H9 (cell line): ENCODE data around the gene VPS18. TPM values are rescaled to one million over a fixed set of nuclear protein-coding genes. Genes with fewer than 3 reads are reported as not detected.

ENCODE experiments used
- DNase-seq: peaks from one replicate; pipeline ENCODE4 v3.0.0-alpha.2; 2017
- H2AFZ ChIP-seq: one replicate; pipeline ENCODE4 v1.6.1; 2013; ENCODE audit warnings: mild to moderate bottlenecking, low read length, control low read depth, moderate library complexity
- H2AK5ac ChIP-seq: 2 replicates; pipeline ENCODE4 v1.6.1; 2013; ENCODE audit warnings: low read length, control low read depth, mixed read lengths; ENCODE audit not compliant: insufficient read length
- H2BK120ac ChIP-seq: one replicate; pipeline ENCODE4 v1.6.1; 2013; ENCODE audit warnings: low read depth, mild to moderate bottlenecking, low read length, control low read depth, inconsistent platforms; ENCODE audit not compliant: poor library complexity, severe bottlenecking
- H2BK12ac ChIP-seq: 2 replicates; pipeline ENCODE4 v1.6.1; 2013; ENCODE audit warnings: low read length, control low read depth, mixed read lengths, low read depth; ENCODE audit not compliant: insufficient read length
- H2BK15ac ChIP-seq: 2 replicates; pipeline ENCODE4 v1.6.1; 2013; ENCODE audit warnings: low read depth, low read length, control low read depth
- H2BK20ac ChIP-seq: one replicate; pipeline ENCODE4 v1.6.1; 2013; ENCODE audit warnings: low read depth, mild to moderate bottlenecking, low read length, control low read depth, inconsistent platforms; ENCODE audit not compliant: poor library complexity, severe bottlenecking
- H2BK5ac ChIP-seq: 2 replicates; pipeline ENCODE4 v1.6.1; 2013; ENCODE audit warnings: low read length, control low read depth, mixed read lengths; ENCODE audit not compliant: insufficient read length
- H3K14ac ChIP-seq: 2 replicates; pipeline ENCODE4 v1.6.1; 2013; ENCODE audit warnings: low read length, control low read depth; ENCODE audit not compliant: insufficient read depth
- H3K18ac ChIP-seq: 2 replicates; pipeline ENCODE4 v1.6.1; 2013; ENCODE audit warnings: low read depth, mild to moderate bottlenecking, mixed read lengths, low read length, control low read depth; ENCODE audit not compliant: insufficient read length
- H3K23ac ChIP-seq: 2 replicates; pipeline ENCODE4 v1.6.1; 2013; ENCODE audit warnings: low read length, control low read depth, mixed read lengths, low read depth; ENCODE audit not compliant: insufficient read length
- H3K23me2 ChIP-seq: 2 replicates; pipeline ENCODE4 v1.6.1; 2013; ENCODE audit warnings: low read depth, mild to moderate bottlenecking, mixed read lengths, low read length, control low read depth; ENCODE audit not compliant: insufficient read length, poor library complexity, severe bottlenecking
- H3K27ac ChIP-seq: 2 replicates; pipeline ENCODE4 v1.5.1; 2013; ENCODE audit warnings: low read length, control low read depth, mixed read lengths, low read depth; ENCODE audit not compliant: insufficient read length
- H3K27me3 ChIP-seq: 2 replicates; pipeline ENCODE4 v1.6.1; 2013; ENCODE audit warnings: low read length, control low read depth, inconsistent platforms; ENCODE audit not compliant: insufficient read depth
- H3K4ac ChIP-seq: 2 replicates; pipeline ENCODE4 v1.6.1; 2013; ENCODE audit warnings: low read depth, mild to moderate bottlenecking, control low read depth, inconsistent platforms, low read length, moderate library complexity
- H3K4me1 ChIP-seq: 2 replicates; pipeline ENCODE4 v1.6.1; 2013; ENCODE audit warnings: low read length, control low read depth, inconsistent platforms; ENCODE audit not compliant: insufficient read depth
- H3K4me2 ChIP-seq: 2 replicates; pipeline ENCODE4 v1.6.1; 2013; ENCODE audit warnings: low read length, control low read depth, mixed read lengths; ENCODE audit not compliant: insufficient read length, insufficient read depth
- H3K56ac ChIP-seq: 2 replicates; pipeline ENCODE4 v1.6.1; 2013; ENCODE audit warnings: low read depth, mild to moderate bottlenecking, mixed read lengths, low read length, control low read depth; ENCODE audit not compliant: insufficient read length
- H3K79me1 ChIP-seq: 2 replicates; pipeline ENCODE4 v1.6.1; 2013; ENCODE audit warnings: low read depth, mild to moderate bottlenecking, moderate library complexity, low read length, control low read depth, inconsistent platforms; ENCODE audit not compliant: insufficient read depth, poor library complexity, severe bottlenecking
- H3K79me2 ChIP-seq: 2 replicates; pipeline ENCODE4 v1.6.1; 2013; ENCODE audit warnings: low read length, control low read depth, inconsistent platforms; ENCODE audit not compliant: insufficient read depth
- H3K9ac ChIP-seq: 2 replicates; pipeline ENCODE4 v1.6.1; 2013; ENCODE audit warnings: low read length, control low read depth, mixed read lengths; ENCODE audit not compliant: insufficient read length; ENCODE audit errors: extremely low read depth
- H3K9me3 ChIP-seq: one replicate; pipeline ENCODE4 v1.6.1; 2013; ENCODE audit warnings: low read depth, low read length, inconsistent platforms; ENCODE audit not compliant: control insufficient read depth
- H3T11ph ChIP-seq: one replicate; pipeline ENCODE4 v1.6.1; 2013; ENCODE audit warnings: mild to moderate bottlenecking, low read length, control low read depth, inconsistent platforms
- H4K20me1 ChIP-seq: one replicate; pipeline ENCODE4 v1.6.1; 2013; ENCODE audit not compliant: control insufficient read depth, insufficient read length, insufficient read depth
- H4K5ac ChIP-seq: 2 replicates; pipeline ENCODE4 v1.6.1; 2013; ENCODE audit warnings: low read depth, mild to moderate bottlenecking, mixed read lengths, low read length, control low read depth; ENCODE audit not compliant: insufficient read length
- H4K8ac ChIP-seq: replicated peaks from 2 replicates; pipeline ENCODE4 v1.6.1; 2013; ENCODE audit warnings: low read length, control low read depth, mixed read lengths, low read depth; ENCODE audit not compliant: insufficient read length
- H4K91ac ChIP-seq: 2 replicates; pipeline ENCODE4 v1.6.1; 2013; ENCODE audit warnings: low read depth, mild to moderate bottlenecking, moderate library complexity, mixed read lengths, low read length, control low read depth; ENCODE audit not compliant: insufficient read length
- H3K27ac Mint-ChIP-seq, 3 experiments: 2 replicates in 2 of 3; 3 replicates in 1 of 3; pipeline ENCODE4 v1.8.0; 2020 to 2021; ENCODE audit warnings: mixed read lengths in 3 of 3, mild to moderate bottlenecking in 1 of 3, moderate library complexity in 1 of 3
- H3K27me3 Mint-ChIP-seq: 2 replicates; pipeline ENCODE4 v1.8.0; 2021; ENCODE audit warnings: low read depth, mild to moderate bottlenecking, moderate library complexity, mixed read lengths
- H3K36me3 Mint-ChIP-seq, 3 experiments: 2 replicates in 2 of 3; 3 replicates in 1 of 3; pipeline ENCODE4 v1.8.0; 2020 to 2021; ENCODE audit warnings: low read depth in 3 of 3, mixed read lengths in 3 of 3; ENCODE audit not compliant: insufficient read depth in 1 of 3
- H3K4me1 Mint-ChIP-seq, 2 experiments: 2 replicates each; pipeline ENCODE4 v1.8.0; 2020; ENCODE audit warnings: mixed read lengths in 2 of 2
- H3K4me3 Mint-ChIP-seq, 2 experiments: 2 replicates in 1 of 2; 3 replicates in 1 of 2; pipeline ENCODE4 v1.8.0; 2020 to 2021; ENCODE audit warnings: mild to moderate bottlenecking in 2 of 2, mixed read lengths in 2 of 2, moderate library complexity in 1 of 2
- H3K9me3 Mint-ChIP-seq, 2 experiments: 2 replicates in 1 of 2; 3 replicates in 1 of 2; pipeline ENCODE4 v1.8.0; 2020; ENCODE audit warnings: mild to moderate bottlenecking in 2 of 2, mixed read lengths in 2 of 2, moderate library complexity in 1 of 2
- WGBS: extraction: QIAGEN DNeasy Blood & Tissue Kit; methylation state at CpG from one replicate; pipeline ENCODE4 v1.1.7; 2013; ENCODE audit warnings: missing lambda C conversion rate, low lambda C conversion rate, mixed read lengths; ENCODE audit not compliant: insufficient read length; ENCODE audit errors: extremely low coverage; 5-methylcytosine and 5-hydroxymethylcytosine counted together
- total RNA-seq: library from RNA; stranded (reverse); gene quantifications from 2 replicates; pipeline ENCODE4 v1.2.1, GENCODE V29; 2021
- TF ChIP-seq, protein P1 (sequence below): fragments of 200-600 bp; sonication (generic); conservative IDR thresholded peaks from 3 replicates; pipeline ENCODE4 v1.8.0; 2021; ENCODE audit warnings: antibody characterized with exemption, mild to moderate bottlenecking

VPS18 gene
- total RNA-seq, 1 experiment from 2014 or later: 45.0 TPM

GRCh38 chr15:40934457-40934856 lies 40.2 kb downstream of the VPS18 start:
- peaks cover 25 to 37% of the 10 kb centered on the region in 2 experiments for H3K4me1 Mint-ChIP-seq
- no peaks in the 10 kb centered on the region for H3K79me2 ChIP-seq
- no peak overlapping the region for H3T11ph ChIP-seq
- H3K9ac ChIP-seq: no peak overlapping the region
- H3K4me1 ChIP-seq: no peaks in the 10 kb centered on the region
- no peak overlapping the region for H2BK12ac ChIP-seq
- no peak overlapping the region for H3K56ac ChIP-seq
- no peak overlapping the region for H3K27ac Mint-ChIP-seq
- no peaks in the 10 kb centered on the region for H3K79me1 ChIP-seq
- H3K27me3 ChIP-seq: peaks cover 26% of the 10 kb centered on the region; the same call in 1 of the 2 replicates
- no peak overlapping the region for H3K27ac ChIP-seq
- no peak for DNase-seq
- no peak overlapping the region for H3K4ac ChIP-seq
- TF ChIP-seq, protein P1, sequence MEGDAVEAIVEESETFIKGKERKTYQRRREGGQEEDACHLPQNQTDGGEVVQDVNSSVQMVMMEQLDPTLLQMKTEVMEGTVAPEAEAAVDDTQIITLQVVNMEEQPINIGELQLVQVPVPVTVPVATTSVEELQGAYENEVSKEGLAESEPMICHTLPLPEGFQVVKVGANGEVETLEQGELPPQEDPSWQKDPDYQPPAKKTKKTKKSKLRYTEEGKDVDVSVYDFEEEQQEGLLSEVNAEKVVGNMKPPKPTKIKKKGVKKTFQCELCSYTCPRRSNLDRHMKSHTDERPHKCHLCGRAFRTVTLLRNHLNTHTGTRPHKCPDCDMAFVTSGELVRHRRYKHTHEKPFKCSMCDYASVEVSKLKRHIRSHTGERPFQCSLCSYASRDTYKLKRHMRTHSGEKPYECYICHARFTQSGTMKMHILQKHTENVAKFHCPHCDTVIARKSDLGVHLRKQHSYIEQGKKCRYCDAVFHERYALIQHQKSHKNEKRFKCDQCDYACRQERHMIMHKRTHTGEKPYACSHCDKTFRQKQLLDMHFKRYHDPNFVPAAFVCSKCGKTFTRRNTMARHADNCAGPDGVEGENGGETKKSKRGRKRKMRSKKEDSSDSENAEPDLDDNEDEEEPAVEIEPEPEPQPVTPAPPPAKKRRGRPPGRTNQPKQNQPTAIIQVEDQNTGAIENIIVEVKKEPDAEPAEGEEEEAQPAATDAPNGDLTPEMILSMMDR: no peak
- no peak overlapping the region for H2AFZ ChIP-seq
- H2BK20ac ChIP-seq: no peak overlapping the region
- no peak overlapping the region for H2AK5ac ChIP-seq
- H2BK15ac ChIP-seq: no peak overlapping the region
- H3K4me2 ChIP-seq: no peak overlapping the region
- no peaks in the 10 kb centered on the region for H3K9me3 ChIP-seq
- no peak overlapping the region for H3K18ac ChIP-seq
- peaks cover 83% of the 10 kb centered on the region for H3K27me3 Mint-ChIP-seq
- H3K9me3 Mint-ChIP-seq: no peaks in the 10 kb centered on the region; a peak in 1 of 5 replicates
- no peak overlapping the region for H4K5ac ChIP-seq
- H4K91ac ChIP-seq: no peak overlapping the region
- no peak overlapping the region for H3K4me3 Mint-ChIP-seq
- no peak overlapping the region for H2BK5ac ChIP-seq
- no peaks in the 10 kb centered on the region for H4K20me1 ChIP-seq
- H3K14ac ChIP-seq: no peak overlapping the region
- no peak overlapping the region for H3K23ac ChIP-seq
- peaks cover 14% of the 10 kb centered on the region for H3K23me2 ChIP-seq
- H3K36me3 Mint-ChIP-seq: no peaks in the 10 kb centered on the region
- no CpG with 5 or more reads among the region's 6 CpGs for WGBS
- H2BK120ac ChIP-seq: no peak overlapping the region
- no peak overlapping the region for H4K8ac ChIP-seq
